HG02884 (cell line): ENCODE measurements around the gene UMODL1.
"Not testable (repeated sequence)": the region's sequence is repeated elsewhere in the genome, so short reads cannot be mapped to it uniquely, and the experiment has no call there.

ENCODE experiments used
- ATAC-seq: cut with Tn5 transposase; IDR thresholded peaks from one replicate; pipeline ENCODE4 v1.9.1; 2021; ENCODE audit warnings: mild to moderate bottlenecking, moderate library complexity; ENCODE audit not compliant: unreplicated experiment

UMODL1 gene

DNA sequence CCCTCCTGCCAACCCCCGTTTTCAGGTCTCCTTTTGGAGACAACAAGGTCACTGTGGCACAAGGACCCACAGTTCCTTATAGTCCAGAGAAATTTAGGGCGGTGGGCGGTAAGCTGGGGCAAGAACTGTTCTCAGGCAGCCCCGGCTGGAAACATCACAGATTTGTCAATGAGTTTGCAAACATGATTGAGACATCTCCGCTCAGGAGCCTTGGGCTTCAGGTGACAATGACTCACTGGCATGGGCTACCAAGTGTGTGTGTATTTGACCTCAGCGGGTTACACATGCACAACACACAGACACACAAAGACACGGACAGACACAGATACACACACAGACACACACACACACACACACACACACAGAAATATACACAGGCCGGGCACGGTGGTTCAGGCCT, 89.6 kb downstream of the UMODL1 start:
- ATAC-seq: no peak

DNA sequence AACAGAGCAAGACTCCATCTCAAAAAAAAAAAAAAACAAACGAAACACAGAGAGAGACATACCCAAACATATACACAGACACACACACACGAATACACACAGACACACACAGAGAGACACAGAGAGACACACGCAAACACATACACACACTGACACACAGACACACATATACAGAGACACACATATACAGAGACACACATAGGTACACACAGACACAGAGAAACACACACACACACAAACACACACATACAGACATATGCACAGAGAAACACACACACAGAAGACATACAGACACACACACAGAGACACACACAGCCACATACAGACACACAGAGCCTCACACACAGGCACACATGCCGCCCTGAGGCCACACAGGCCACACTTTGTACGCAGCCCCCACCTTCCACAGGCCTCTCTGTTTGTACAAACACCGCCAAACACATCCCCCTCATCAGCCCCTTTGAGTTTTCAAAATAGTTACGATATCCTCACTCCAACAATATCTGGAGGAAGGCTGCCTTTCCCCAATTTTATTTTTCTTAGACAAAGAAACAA, 90.4 kb downstream of the UMODL1 start:
- ATAC-seq: no peak

DNA sequence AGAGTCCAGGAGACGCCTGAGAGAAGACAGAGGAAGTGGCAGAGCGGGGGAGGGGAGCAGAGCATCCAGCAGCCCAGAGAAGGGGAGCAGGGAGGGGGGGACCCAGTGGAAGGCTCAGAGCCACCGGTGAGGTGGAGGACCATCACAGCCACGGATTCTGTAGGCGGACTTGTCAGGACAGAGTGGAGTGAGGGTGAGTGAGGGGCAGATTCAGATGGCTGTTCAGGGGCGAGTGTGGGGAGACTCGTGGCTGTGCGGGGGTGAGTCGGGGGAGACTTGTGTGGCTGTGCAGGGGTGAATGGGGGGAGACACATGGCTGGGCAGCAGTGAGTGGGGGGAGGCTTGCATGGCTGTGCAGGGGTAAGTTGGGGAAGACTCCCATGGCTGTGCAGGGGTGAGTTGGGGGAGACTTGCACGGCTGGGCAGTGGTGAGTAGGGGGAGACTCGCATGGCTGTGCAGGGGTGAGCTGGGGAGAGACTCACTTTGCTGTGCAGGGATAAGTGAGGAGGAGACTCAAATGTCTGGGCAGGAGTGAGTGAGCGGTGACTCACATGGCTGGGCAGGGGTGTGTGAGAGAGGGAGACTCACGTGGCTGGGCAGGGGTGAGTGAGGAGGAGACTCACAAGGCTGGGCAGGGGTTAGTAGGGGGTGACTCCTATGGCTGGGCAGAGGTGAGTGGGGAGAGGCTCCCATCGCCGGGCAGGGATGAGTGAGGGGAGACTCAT, 91.0 kb downstream of the UMODL1 start:
- ATAC-seq: no peak

DNA sequence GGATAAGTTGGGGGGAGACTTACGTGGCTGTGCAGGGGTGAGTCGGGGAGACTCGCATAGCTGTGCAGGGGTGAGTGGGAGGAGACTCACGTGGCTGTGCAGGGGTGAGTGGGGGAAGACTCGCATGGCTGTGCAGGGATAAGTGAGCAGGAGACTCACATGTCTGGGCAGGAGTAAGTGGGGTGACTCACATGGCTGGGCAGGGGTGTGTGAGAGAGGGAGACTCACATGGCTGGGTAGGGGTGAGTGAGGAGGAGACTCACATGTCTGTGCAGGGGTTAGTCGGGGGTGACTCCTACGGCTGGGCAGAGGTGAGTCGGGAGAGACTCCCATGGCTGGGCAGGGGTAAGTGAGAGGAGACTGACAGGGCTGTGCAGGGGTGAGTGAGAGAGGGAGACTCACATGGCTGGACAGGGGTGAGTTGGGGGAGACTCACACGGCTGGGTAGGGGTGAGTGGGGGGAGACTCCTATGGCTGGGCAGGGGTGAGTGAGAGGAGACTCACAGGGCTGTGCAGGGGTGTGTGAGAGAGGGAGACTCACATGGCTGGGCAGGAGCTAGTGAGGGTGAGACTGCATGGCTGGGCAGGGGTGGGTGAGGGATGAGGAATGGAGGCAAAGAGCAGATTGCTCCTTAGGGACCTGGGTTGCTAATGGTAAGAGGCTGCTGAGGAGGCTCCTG, 91.9 kb downstream of the UMODL1 start:
- ATAC-seq: no peak

DNA sequence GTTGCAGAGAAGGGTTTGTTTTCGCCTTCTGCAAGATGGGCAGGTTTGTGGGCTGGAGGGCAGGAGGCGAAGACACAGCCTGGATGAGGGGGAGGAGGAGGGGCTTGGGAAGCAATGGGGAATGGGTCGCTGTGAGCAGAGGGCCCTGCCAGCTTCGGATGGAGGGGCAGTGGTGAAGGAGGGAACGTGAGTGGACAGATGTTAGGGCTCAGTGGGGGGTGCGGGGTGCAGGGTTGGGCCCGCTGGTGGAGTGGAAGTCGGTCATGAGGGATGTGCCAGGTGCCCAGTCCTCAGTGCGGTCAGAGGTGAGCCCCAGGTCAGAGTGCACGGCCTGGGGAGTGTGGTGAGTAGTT, 92.4 kb downstream of the UMODL1 start:
- no peak for ATAC-seq

DNA sequence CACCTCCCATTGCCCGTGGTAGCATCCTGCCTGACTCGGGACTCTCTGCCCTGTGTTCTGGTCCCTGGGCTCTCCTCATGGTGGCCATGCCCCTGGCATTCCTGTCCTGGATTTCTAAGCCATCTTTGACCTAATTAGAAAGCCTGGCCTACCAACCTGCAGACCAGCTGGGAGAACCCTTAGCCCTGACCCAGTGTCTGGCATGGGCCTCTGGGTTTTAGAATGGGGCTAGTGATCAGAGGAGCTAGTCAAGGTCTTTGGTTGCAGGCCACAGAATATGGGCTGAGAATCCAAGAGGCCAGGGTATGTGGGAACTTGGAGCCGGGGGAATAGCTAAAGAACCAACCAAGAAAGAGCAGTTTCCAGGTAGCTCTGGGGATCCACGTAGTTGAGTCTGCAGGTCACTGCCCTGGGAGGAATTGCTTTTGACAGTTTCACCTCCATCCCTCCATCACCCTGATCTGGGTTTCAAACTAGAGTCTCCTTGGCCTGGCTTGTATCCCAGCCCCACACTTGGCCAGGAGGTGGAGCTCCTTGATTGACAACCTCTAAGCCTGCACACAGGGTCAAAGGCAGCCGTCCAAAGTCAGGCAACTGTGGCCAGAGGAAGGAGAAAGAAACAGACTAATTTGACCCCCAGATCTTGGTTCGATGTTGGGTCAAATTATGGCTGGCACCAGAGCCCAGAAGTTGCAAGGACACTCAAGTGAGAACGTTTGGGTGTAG, 93.1 kb downstream of the UMODL1 start:
- no peak for ATAC-seq

DNA sequence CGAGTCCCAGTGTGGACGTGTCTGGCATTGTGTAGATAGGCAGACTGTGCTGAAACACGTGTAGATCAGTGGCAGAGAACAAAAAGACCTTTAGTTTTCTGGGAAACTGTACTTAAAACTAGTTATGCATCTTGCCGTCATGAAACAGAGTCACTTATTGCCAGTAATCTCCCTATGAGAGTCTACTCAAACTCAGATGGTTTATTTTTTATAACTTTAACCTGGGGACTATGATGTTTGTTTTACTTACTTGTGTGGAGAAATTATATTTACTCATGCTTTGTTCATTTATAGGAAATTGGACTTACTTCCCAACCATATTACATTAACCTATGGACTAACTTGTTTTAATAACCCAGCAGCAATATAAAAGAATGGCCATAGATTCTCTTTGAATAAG, 93.7 kb downstream of the UMODL1 start:
- no peak for ATAC-seq

DNA sequence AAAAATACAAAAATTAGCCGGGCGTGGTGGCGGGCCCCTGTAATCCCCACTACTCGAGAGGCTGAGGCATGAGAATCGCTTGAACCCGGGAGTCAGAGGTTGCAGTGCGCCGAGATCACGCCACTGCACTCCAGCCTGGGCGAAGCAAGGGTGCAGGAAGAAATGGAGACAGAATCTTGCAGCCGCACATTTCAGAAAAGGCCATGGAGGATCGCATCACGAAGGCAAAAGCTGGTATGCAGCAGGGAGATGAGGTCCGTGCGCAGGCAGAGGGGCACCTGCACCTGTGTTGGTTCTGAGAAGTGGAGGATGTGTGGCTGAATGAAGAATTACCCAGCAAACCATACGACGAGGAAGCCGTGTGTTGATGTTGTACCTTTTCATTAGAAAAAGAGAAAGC, 94.8 kb downstream of the UMODL1 start:
- ATAC-seq: no peak

DNA sequence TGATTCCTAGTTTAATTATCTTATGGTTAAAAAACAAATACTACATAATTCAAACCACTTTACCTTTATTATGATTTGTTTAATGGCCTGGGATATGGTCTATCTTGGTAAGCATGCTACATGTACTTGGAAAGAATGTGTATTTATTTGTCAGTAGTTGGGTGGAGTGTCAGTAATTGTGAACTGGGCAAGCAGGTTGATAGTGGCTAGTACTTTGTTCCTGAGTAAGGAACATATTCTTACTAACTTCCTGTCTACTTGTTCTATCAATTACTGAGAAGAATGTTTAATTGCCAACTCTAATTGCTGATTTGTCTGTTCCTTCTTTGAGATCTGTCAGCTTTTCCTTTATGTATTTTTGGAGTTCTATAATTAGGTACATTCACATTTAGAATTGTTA, 98.6 kb downstream of the UMODL1 start:
- ATAC-seq: no peak

DNA sequence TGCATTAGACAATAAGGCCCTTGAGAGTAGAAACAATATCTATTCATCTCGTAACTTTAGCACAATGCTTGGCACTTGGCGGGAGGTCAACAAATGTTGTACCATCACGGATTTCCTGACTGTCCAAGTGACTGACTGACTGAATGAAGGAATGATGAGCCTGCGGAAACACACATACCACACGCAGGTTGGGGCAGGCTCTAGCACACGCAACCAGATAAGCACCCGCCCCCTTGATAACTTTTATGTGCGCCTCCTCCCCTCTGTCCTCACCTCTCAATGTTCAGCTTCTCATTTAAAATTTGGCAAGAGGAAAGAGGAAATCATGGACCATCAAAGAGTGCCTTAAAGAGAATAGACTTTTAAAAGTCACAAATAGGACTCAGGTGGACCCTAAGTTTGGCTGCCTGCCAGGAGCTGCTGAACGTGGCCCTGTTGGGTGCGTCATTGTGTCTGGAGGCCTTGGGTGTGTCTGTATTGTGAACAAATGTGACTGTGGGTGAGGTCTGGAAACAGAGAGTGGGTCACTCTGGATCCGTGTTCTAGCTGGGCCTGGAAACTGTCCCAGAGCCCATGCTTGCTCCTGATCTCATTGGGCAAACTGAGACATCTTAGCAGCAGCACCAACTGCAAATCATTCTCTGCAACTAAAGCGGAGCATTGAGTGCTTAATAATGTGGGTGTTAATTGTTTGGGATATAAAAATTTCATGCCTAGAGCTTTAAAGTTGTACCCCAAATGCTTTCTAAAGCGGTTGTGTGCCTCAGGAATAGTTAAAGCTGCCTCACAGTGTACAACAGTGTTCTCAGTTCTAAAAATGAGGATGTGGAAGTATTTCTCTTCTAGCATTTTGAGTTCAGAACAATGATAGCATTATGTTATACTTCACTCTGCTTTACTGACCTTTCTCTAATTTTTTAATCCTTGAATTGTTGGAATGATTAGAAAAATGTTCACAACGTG, 100.3 kb downstream of the UMODL1 start:
- ATAC-seq: no peak

DNA sequence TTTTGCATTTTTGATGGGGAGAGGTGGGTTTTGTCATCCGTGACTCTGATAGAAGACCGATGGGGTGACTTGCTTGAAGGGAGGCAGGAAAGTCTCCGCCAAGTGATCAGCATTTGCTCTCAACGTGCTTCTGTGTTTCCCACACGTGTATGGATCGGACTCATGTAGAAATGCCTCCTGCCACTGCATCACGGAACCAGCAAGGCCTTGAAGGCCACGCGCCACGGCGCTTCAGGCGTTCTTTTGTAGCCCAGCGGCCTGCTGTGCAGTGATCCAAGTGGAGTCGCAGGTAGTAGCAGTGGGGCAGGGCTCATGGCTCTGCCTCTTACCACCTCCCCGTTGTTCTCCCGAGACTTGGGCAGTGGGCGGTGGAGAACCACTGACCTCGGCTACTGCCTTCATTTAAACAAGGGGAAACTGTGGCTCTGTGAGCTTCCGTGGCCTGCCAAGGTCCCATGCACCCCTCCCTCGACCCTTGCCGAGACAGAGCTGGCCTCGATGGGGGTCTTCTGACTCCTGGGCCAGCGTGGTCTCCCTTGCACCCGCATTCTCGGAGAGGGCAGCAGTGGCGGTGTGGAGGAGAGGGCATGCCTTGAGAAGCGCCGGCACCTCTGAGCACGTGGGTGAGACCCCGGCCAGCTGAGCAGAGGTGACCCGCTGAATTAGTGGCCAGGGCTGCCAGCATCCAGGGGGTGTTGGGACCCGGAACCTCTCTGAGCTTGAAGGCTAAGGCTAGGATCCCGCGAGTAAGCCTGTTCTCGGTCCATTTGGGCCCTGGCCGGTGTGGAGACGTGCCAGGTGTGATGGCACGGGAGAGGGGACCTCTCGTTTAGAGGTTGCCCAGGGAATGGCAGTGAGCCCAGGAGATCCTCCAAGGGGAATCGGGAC, 101.7 kb downstream of the UMODL1 start:
- no peak for ATAC-seq

DNA sequence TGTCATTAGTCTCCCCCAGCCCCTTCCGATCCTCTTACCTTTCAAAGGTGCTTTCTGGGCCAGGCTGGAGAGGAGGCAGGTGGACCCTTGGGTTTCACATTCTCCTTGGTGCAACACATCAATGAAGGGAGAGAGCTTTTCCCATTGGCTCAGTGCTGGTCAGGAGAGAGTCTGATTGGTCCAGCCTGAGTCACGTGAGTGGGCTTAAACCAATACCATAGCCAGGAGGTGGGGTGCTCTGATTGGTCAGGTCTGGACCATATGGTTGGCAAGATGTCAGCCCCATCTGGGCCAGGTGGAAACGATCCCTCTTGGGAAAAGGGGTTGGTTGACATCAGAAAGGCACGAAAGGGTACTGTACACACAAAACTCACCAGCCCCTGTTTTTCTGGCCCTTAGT, 103.1 kb downstream of the UMODL1 start:
- no peak for ATAC-seq

DNA sequence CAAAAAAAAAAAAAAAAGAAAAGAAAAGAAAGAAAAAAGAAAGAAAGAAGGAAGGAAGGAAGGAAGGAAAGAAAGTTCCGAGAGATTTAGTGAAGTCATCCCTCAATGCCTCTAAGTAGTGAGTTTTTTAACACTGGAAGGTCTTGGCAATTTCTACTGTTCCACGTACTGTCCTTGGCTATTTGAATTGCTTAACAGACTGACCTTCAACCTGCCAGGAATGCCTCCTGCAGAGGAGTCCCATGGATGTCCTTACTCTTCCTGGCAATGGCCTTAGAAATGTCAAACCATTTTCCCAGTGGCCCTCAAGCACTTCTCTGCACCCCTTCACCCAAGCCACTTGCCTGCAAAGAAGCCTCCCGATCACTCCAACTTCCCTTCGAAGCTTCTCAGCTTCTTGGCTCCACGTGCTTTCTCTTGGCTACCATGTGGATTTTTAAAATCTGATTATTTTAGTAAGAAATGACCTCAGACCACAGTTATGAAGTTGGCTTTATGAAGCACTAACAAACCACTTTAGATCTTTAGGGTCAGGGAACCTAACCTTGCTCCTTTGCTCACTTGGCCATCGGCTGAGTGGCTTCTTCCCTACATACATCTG, 104.1 kb downstream of the UMODL1 start:
- ATAC-seq: no peak

DNA sequence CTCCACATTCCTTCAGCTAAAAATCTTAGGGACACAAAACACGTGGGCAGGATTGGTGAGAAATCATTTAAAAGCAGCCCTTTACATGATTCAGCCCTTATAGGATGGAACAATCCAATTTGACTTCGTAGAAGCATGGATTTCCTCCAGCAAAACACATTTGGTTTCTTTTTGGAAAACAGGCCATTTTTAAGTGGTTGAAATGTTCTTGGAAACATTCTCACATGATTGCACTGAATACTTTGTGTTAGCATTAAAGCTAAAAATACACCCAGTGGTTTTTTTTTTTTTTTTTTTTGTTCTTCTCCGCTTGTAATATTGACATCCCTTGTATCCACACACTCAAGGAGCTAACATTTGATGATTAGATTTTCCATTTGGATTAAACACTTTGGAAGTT, 105.7 kb downstream of the UMODL1 start:
- no peak for ATAC-seq

DNA sequence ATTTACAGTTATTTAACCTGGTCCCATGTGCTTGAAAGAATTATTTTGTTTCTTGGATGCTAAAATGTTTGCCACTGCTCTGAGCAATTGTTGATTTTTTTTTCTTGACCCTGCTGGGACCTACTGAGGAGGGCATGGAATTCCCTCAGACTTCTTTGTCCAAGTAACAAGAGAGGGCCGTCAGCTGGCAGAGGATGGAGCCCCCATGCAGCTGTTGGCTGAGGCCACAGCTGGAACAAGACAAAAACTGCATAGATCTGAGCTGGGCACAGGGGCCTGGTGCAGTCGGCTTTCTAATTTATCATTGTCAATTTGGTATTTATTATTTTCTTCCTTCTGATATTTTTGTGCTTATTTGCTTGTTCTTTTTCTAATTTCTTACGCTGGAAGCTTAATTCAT, 108.2 kb downstream of the UMODL1 start:
- no peak for ATAC-seq

DNA sequence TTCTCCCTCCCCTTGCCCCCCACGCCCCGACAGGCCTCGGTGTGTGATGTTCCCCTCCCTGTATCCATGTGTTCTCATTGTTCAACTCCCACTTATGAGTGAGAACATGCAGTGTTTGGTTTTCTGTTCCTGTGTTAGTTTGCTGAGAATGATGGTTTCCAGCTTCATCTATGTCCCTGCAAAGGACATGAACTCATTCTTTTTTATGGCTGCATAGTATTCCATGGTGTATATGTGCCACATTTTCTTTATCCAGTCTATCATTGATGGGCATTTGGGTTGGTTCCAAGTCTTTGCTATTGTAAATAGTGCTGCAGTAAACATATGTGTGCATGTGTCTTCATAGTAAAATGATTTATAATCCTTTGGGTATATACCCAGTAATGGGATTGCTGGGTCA, 108.9 kb downstream of the UMODL1 start:
- not testable (repeated sequence) for ATAC-seq

DNA sequence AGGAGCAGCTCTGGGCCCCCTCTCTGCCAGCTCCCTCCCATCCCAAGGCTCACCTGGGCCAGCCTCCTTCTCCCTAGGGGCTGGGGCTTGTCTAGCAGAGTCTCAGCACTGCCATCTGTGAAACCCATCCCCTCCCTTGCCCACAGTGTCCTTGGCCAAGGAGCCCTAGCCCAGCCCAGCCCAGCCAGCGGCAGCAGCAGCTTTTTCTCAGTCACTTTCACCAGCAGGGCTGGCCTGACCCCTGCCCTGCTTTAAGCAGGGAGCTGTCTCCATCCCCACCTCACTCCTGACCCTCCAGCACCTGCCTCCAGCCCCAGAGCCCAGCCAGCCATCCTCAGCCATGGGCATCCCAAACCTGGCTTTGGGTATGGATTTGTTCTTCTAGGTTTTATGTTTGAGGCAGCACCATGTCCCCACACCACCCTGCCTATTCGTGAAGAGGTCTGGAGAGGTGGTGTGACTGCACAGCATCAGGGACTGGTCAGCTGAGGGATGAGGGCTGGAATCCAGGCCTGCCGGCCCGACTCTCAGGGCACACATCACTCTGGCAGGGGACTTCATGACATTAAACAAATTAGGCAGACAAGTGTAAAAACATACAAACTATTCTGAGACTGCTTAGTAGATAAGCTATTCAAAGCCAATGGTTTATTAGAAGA, 111.7 kb downstream of the UMODL1 start:
- no peak for ATAC-seq

DNA sequence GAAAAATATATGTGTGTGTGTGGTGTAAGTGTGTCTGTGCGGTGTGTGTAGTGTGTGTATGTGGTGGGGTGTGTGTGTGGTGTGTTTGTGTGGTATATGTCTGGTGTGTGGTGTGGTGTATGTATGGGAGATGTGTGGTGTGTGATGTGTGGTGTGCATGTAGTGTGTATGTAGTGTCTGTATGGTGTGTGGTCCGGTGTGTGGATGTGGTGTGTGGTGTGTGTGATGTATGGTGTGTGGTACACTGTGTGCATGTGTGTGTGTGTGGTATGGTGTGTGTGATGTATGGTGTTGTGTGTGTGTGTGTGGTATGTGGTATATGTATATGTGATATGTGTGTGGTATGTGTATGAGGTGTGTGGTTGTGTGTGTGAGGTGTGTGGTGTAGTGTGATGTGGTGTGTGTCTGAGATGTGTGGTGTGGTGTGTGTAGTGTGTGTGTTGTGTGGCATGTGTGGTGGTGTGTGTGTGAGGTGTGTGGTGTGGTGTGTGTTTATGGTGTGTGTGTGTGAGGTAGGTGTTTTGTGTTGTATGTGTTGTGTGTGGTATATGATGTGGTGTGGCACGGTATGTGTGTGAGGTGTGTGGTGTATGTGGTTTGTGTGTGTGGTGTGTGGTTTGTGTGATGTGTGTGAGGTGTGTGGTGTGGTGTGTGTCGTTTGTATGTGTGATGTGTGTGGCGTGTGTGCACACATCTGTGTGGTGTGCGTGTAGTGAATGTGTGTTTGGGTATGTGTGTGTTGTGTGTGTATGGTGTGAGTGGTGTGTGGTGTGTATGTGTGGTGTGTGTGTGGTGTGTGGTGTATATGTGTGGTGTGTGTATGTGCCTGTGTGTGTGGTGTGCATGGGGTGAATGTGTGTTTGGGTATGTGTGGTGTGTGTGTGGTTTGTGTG, 112.5 kb downstream of the UMODL1 start:
- no peak for ATAC-seq
